Mucosa of descending colon (tissue), 3 donors: ENCODE data around the gene LHPP. TPM values are rescaled to one million over a fixed set of nuclear protein-coding genes. Genes with fewer than 3 reads are reported as not detected.

ENCODE experiments used
- ATAC-seq: fragments of 200-7000 bp; cut with Tn5 transposase; one replicate; pipeline ENCODE4 v1.9.1; 2020; ENCODE audit warnings: mild to moderate bottlenecking, moderate library complexity
- DNase-seq, 3 donors: peaks; one replicate each; pipeline ENCODE4 v3.0.0-alpha.2; 2020
- H3K36me3 ChIP-seq: fragments of 200-600 bp; one replicate; pipeline ENCODE4 v1.8.0; 2021; ENCODE audit warnings: low read depth, mild to moderate bottlenecking
- H3K4me1 ChIP-seq: fragments of 200-600 bp; one replicate; pipeline ENCODE4 v1.8.0; 2021; ENCODE audit warnings: low read depth, mild to moderate bottlenecking
- H3K4me3 ChIP-seq: fragments of 200-600 bp; one replicate; pipeline ENCODE4 v1.8.0; 2021; ENCODE audit warnings: mild to moderate bottlenecking
- H3K9me3 ChIP-seq: fragments of 200-600 bp; one replicate; pipeline ENCODE4 v1.8.0; 2021; ENCODE audit warnings: mild to moderate bottlenecking
- CTCF ChIP-seq: fragments of 200-600 bp; IDR thresholded peaks from one replicate; pipeline ENCODE4 v1.8.0; 2022; ENCODE audit warnings: antibody characterized with exemption, mild to moderate bottlenecking
- intact Hi-C, 2 donors: fragments of 100-400 bp; cut with DNase I in 1 of 2; cut with micrococcal nuclease in 1 of 2; formaldehyde crosslinking; loops; one replicate each; pipeline versions ENCODE4 v1.11.0 to v1.11.1; 2022; cut with DNase I, micrococcal nuclease
- total RNA-seq, 3 donors: library from RNA; stranded (reverse); fragmentation: NEBNext Ultra II Directional in 2 of 3; extraction: Animal tissue kit (Norgen Biotek cat#: 25700) in 2 of 3; gene quantifications; one replicate each; pipeline versions ENCODE4 v1.2.1 to v1.2.4, GENCODE V29; 2021 to 2023
- donor health status: DM: no; HTN: no; CAD: no; lungs with moderate emphysema.
- donor health status: DM: no; HTN: no; CAD: no.
- donor health status: DM: no; HTN: yes; CAD: no.

The LHPP gene
- total RNA-seq, 3 donors from 2014 or later = 19.7 to 46.7 (median 26.5) TPM

DNA sequence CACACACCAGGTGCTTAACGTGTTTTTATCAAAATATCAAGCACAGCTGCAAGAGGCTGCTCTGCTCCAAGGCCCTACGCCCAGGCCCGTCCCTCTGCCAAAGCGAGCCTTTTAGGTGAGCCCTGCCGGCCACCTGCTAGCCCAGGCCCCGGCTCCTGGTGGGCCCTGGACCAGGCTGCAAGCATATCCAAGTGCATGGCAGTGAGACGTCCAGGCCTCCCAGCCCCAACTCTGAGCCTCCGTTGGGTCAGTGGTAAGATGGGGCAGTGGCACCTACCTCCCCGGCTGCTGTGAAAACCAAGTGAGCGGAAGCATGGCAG lies 136.2 kb downstream of the LHPP start:
- Histone ChIP-seq H3K9me3 (no peaks in the 10 kb centered on the region), H3K4me3 (no peak overlapping the region), H3K4me1 (no peaks in the 10 kb centered on the region), H3K36me3 (no peaks in the 10 kb centered on the region)
- peak in 2 of 3 donors; percentile 13 to 50 for DNase-seq
- intact Hi-C loops = no loop called here
- ATAC-seq = no peak
- TF ChIP-seq CTCF = no peak

- Histone ChIP-seq H3K36me3 (no peaks in the 10 kb centered on the region), H3K4me1 (no peaks in the 10 kb centered on the region), H3K4me3 (no peak overlapping the region), H3K9me3 (no peaks in the 10 kb centered on the region)
- intact Hi-C loops = no loop called here
- TF ChIP-seq CTCF = no peak
- ATAC-seq (no peak), DNase-seq (peak in 2 of 3 donors; percentile 21 to 50)
Observed at GRCh38 chr10:124598196-124598595, 136.6 kb downstream of the LHPP start.

DNA sequence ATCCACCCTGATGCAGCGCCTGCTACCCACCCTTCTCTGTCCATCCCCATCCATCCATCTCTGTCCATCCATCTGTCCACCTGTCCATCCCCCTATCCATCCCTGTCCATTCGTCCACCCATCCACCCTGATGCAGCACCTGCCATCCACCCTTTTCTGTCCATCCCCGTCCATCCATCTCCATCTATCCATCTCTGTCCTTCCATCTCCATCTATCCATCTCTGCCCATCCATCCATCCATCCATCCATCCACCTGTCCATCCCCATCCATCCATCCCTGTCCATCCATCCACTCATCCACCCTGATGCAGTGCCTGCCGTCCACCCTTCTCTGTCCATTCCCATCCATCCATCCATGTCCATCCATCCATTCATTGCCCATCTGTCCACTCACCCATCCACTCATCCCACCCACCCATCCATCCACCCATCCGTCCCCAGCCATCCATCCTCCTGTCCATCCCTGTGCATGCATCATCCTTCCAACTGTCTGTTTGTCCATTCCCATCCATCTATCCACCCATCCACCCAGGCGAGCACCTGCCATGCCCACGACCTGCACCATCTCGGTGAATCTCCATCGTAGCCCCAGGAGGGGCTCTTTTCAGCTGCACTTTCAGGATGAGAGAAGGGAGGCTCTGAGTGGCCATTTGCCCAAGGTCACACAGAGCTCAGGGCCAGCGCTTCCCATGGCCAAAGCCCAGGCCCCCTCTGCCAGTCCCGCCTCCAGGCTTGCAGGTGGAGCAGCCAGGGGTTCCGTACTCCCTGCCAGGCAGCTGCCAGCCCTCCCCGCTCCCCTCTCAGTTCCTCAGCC lies 137.4 kb downstream of the LHPP start:
- DNase-seq (peak in 2 of 3 donors; percentile 11 to 39), ATAC-seq (no peak)
- H3K36me3 ChIP-seq = no peaks in the 10 kb centered on the region
- no peaks in the 10 kb centered on the region for H3K9me3 ChIP-seq
- intact Hi-C loops = no loop called here
- H3K4me1 ChIP-seq = no peaks in the 10 kb centered on the region
- no peak overlapping the region for H3K4me3 ChIP-seq
- TF ChIP-seq CTCF = no peak

DNA sequence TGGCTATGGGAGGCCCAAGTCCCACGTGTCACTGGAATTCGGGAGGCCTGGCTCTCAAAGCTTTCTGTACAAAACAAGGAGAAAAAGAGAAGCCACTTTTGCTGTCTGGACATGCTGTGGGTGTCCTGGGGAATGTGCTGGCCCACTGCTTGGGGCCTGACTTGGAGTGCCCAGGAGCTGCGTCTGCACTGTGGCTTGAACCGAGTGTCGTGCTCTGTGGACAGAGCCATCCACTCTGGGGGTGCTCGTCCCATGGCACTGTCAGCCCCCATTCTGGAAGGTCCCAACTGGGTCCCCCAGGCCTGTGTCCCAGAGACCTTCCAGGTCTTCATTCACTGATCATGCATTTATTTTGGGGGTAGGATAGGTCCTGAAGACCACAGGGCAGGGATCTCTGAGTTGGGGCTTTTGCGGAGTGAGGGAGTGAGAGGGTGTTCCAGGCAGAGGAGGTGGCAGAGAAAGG lies 138.0 kb downstream of the LHPP start:
- intact Hi-C loops = no loop called here
- ATAC-seq = no peak

GRCh38 chr10:124600051-124600880 lies 138.6 kb downstream of the LHPP start:
- ATAC-seq (no peak), DNase-seq (peak in 2 of 3 donors; percentile 17 to 43)
- no peaks in the 10 kb centered on the region for H3K4me1 ChIP-seq
- no peak for TF ChIP-seq CTCF
- no peaks in the 10 kb centered on the region for H3K36me3 ChIP-seq
- H3K9me3 ChIP-seq = no peaks in the 10 kb centered on the region
- H3K4me3 ChIP-seq = no peak overlapping the region
- intact Hi-C loops = no loop called here

More for the DNA sequence above, 138.0 kb downstream of the LHPP start:
- Histone ChIP-seq H3K9me3 (no peaks in the 10 kb centered on the region), H3K4me3 (no peak overlapping the region), H3K36me3 (no peaks in the 10 kb centered on the region), H3K4me1 (no peaks in the 10 kb centered on the region)
- peak in 1 of 3 donors; percentile 9 for DNase-seq
- no peak for TF ChIP-seq CTCF
